ENCODE measurements around the gene LETM1. TPM values are rescaled to one million over a fixed set of nuclear protein-coding genes. Genes with fewer than 3 reads are reported as not detected.

LETM1 gene
- total and polyA plus RNA-seq, 2 of the 13 experiments (the other 11 are each of a cell fraction or from before 2014, with no cell fraction given) = 9.7 to 41.6 TPM

DNA sequence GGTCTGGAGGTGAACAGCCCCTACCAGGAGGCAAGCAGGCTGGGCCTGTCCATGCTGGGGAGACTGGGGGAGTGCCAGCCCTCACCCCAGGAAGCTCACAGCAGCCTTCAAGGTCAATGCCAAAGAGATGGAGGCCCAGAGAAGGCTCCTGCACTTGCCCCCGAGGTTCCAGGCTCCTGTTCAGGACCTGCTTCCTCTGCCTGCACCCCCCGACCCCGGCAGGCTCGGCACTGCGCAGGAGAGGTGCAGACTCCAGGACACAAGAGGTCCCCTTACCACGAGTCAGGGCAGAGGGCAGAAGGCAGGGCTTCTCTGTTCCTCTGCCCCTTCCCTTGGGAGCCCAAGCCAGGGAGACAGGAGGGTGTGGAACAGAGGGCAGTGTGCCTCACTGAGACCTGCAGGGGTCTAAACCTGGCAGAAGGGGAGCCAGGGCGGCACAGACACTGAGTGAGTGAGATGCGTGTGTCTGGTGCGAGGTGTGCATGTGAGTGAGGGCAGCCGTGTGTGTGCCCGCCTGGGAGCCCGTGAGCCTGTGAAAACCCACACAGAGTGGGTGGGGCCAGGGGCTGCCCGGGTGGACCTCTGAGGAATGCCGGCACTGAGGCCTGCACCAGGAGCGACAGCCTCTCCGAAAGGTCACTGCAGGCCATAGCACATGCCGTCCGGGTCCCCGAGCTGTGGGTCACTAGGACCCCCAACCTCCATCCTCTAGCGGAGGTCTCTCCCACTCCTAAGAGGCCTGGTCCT lies 93.5 kb downstream of the LETM1 start (continued):
- peak; percentile 62; the same call in 1 of the 2 replicates for TF ChIP-seq ZNF776 (CRISPR knock-in tag; IDR thresholded peaks at IDR 0.05)
- TF ChIP-seq KDM2A (CRISPR knock-in tag; IDR thresholded peaks at IDR 0.05; ENCODE audit: borderline replicate concordance, low read depth) = peak; percentile 54
- 0 out of 2 replicates have a peak, but pooled peaks have one; percentile 48 for TF ChIP-seq ZNF317 (CRISPR knock-in tag; IDR thresholded peaks at IDR 0.05)
- TF ChIP-seq NR2F6 (IDR thresholded peaks at IDR 0.05) = peak; percentile 28; the same call in 1 of the 2 replicates
- no peak; the same call in 1 of the 2 replicates for TF ChIP-seq NR2F6 (CRISPR knock-in tag; IDR thresholded peaks at IDR 0.05)
- TF ChIP-seq ZNF558 (CRISPR knock-in tag; IDR thresholded peaks at IDR 0.05; ENCODE audit: borderline replicate concordance) = 0 out of 2 replicates have a peak, but pooled peaks have one; percentile 58
- no peak for TF ChIP-seq FOXJ3 (CRISPR knock-in tag; IDR thresholded peaks at IDR 0.05; ENCODE audit: borderline replicate concordance)
- no peak for TF ChIP-seq ZNF10 (CRISPR knock-in tag; IDR thresholded peaks at IDR 0.05; ENCODE audit: borderline replicate concordance, low read depth)
- no peak for TF ChIP-seq MXD4 (CRISPR knock-in tag; IDR thresholded peaks at IDR 0.05)
- TF ChIP-seq ARNT2 (CRISPR knock-in tag; IDR thresholded peaks at IDR 0.05; ENCODE audit: low read depth) = 0 out of 2 replicates have a peak, but pooled peaks have one; percentile 27
- TF ChIP-seq CAMTA2 (CRISPR knock-in tag; IDR thresholded peaks at IDR 0.05; ENCODE audit: borderline replicate concordance) = 0 out of 2 replicates have a peak, but pooled peaks have one; percentile 24
- TF ChIP-seq PAF1 (CRISPR knock-in tag; IDR thresholded peaks at IDR 0.05) = no peak

Other genes starting within 250 kb of the LETM1 start
- gene FAM53A, start 171.8 kb downstream of the LETM1 start, total RNA-seq (2016; rRNA removed; fragmentation: Illumina TruSeq; extraction: Trizol) = 0.62 and 1.1 TPM in 2 replicates
- gene FAM53A, start 171.8 kb downstream of the LETM1 start, polyA plus RNA-seq (2011; rRNA removed) = 0.46 and 0.48 TPM in 2 replicates
- 104 and 131 TPM in 2 replicates for gene SLBP, start 143.8 kb downstream of the LETM1 start, total RNA-seq (2016; rRNA removed; fragmentation: Illumina TruSeq; extraction: Trizol)
- 29.8 and 43.9 TPM in 2 replicates for gene SLBP, start 143.8 kb downstream of the LETM1 start, polyA plus RNA-seq (2011; rRNA removed)
- gene TMEM129, start 134.8 kb downstream of the LETM1 start, total RNA-seq (2016; rRNA removed; fragmentation: Illumina TruSeq; extraction: Trizol) = 15.5 and 25.8 TPM in 2 replicates
- 19.0 and 36.1 TPM in 2 replicates for gene TMEM129, start 134.8 kb downstream of the LETM1 start, polyA plus RNA-seq (2011; rRNA removed)
- 21.2 and 35.4 TPM in 2 replicates for gene TACC3, start 134.6 kb downstream of the LETM1 start, total RNA-seq (2016; rRNA removed; fragmentation: Illumina TruSeq; extraction: Trizol)
- 15.7 and 20.3 TPM in 2 replicates for gene TACC3, start 134.6 kb downstream of the LETM1 start, polyA plus RNA-seq (2011; rRNA removed)
- 40.2 and 103 TPM in 2 replicates for gene FGFR3, start 62.9 kb downstream of the LETM1 start, total RNA-seq (2016; rRNA removed; fragmentation: Illumina TruSeq; extraction: Trizol)
- 109 and 159 TPM in 2 replicates for gene FGFR3, start 62.9 kb downstream of the LETM1 start, polyA plus RNA-seq (2011; rRNA removed)
- 62.0 and 65.9 TPM in 2 replicates for gene NSD2, start 15.2 kb upstream of the LETM1 start, total RNA-seq (2016; rRNA removed; fragmentation: Illumina TruSeq; extraction: Trizol)
- 19.4 and 22.0 TPM in 2 replicates for gene NSD2, start 15.2 kb upstream of the LETM1 start, polyA plus RNA-seq (2011; rRNA removed)
- 11.4 and 18.5 TPM in 2 replicates for gene NELFA, start 152.8 kb upstream of the LETM1 start, total RNA-seq (2016; rRNA removed; fragmentation: Illumina TruSeq; extraction: Trizol)
- 13.3 and 14.6 TPM in 2 replicates for gene NELFA, start 152.8 kb upstream of the LETM1 start, polyA plus RNA-seq (2011; rRNA removed)
- gene NAT8L, start 203.2 kb upstream of the LETM1 start, total RNA-seq (2016; rRNA removed; fragmentation: Illumina TruSeq; extraction: Trizol) = 1.6 and 3.3 TPM in 2 replicates
- gene NAT8L, start 203.2 kb upstream of the LETM1 start, polyA plus RNA-seq (2011; rRNA removed) = 2.2 and 3.4 TPM in 2 replicates